Upper lobe of right lung (tissue), 1 donor: ENCODE measurements around the gene PHF23. TPM values are rescaled to one million over a fixed set of nuclear protein-coding genes. Genes with fewer than 3 reads are reported as not detected.

Experiments
- ATAC-seq: fragments of 200-7000 bp; cut with Tn5 transposase; one replicate; pipeline ENCODE4 v1.9.1; 2020; ENCODE audit warnings: mild to moderate bottlenecking, moderate library complexity
- DNase-seq: peaks from one replicate; pipeline ENCODE4 v3.0.0-alpha.2; 2020
- H3K27ac ChIP-seq: fragments of 200-600 bp; one replicate; pipeline ENCODE4 v1.8.0; 2022
- H3K27me3 ChIP-seq: fragments of 200-600 bp; one replicate; pipeline ENCODE4 v1.8.0; 2022; ENCODE audit warnings: mild to moderate bottlenecking
- H3K36me3 ChIP-seq: fragments of 200-600 bp; one replicate; pipeline ENCODE4 v1.8.0; 2022
- H3K4me1 ChIP-seq: fragments of 200-600 bp; one replicate; pipeline ENCODE4 v1.8.0; 2022
- H3K4me3 ChIP-seq: fragments of 200-600 bp; one replicate; pipeline ENCODE4 v1.8.0; 2022; ENCODE audit warnings: mild to moderate bottlenecking
- H3K9me3 ChIP-seq: fragments of 200-600 bp; one replicate; pipeline ENCODE4 v1.8.0; 2022
- CTCF ChIP-seq: fragments of 200-600 bp; IDR thresholded peaks from one replicate; pipeline ENCODE4 v1.8.0; 2022; ENCODE audit warnings: antibody characterized with exemption
- intact Hi-C: fragments of 100-400 bp; cut with DNase I; formaldehyde crosslinking; loops from one replicate; pipeline ENCODE4 v1.11.0; 2022
- total RNA-seq: library from RNA; stranded (reverse); fragmentation: NEBNext Ultra II Directional; extraction: Animal tissue kit (Norgen Biotek cat#: 25700); gene quantifications from one replicate; pipeline ENCODE4 v1.2.1, GENCODE V29; 2021
- donor health status: DM: no; HTN: yes; CAD: no; lungs with severe emphysema.

Gene PHF23
- total RNA-seq, 1 donor from 2014 or later = 36.9 TPM

- H3K36me3 ChIP-seq = peaks cover 33% of the 10 kb centered on the region
- peak overlapping the region; percentile 88 for H3K27ac ChIP-seq
- ATAC-seq (no peak), DNase-seq (no peak)
- no peaks in the 10 kb centered on the region for H3K9me3 ChIP-seq
- peaks cover 40% of the 10 kb centered on the region for H3K4me1 ChIP-seq
- no peaks in the 10 kb centered on the region for H3K27me3 ChIP-seq
- intact Hi-C loops = no loop called here
- peak overlapping the region; percentile 94 for H3K4me3 ChIP-seq
- TF ChIP-seq CTCF = no peak
Measured at GRCh38 chr17:7237266-7237760, 1.9 kb downstream of the PHF23 start.

- Histone ChIP-seq H3K36me3 (peaks cover 33% of the 10 kb centered on the region), H3K27me3 (no peaks in the 10 kb centered on the region), H3K4me3 (peak overlapping the region; percentile 94), H3K9me3 (no peaks in the 10 kb centered on the region), H3K27ac (no peak overlapping the region), H3K4me1 (peaks cover 45% of the 10 kb centered on the region)
- DNase-seq (peak; percentile 41), ATAC-seq (no peak)
- TF ChIP-seq CTCF = no peak
- intact Hi-C loops = no loop called here
Measured at GRCh38 chr17:7236808-7237207, 2.4 kb downstream of the PHF23 start.

- no peaks in the 10 kb centered on the region for H3K9me3 ChIP-seq
- H3K27me3 ChIP-seq = no peaks in the 10 kb centered on the region
- intact Hi-C loops = no loop called here
- no peak overlapping the region for H3K4me3 ChIP-seq
- no peak overlapping the region for H3K27ac ChIP-seq
- peaks cover 29% of the 10 kb centered on the region for H3K36me3 ChIP-seq
- DNase-seq = no peak
- ATAC-seq = no peak
- peaks cover 40% of the 10 kb centered on the region for H3K4me1 ChIP-seq
- no peak for TF ChIP-seq CTCF
Measured at GRCh38 chr17:7235693-7236665, 3.3 kb downstream of the PHF23 start.

GRCh38 chr17:7234083-7234951, 4.9 kb downstream of the PHF23 start, which contains the start of gene DVL2:
DVL2 (minus strand) TSS chr17:7234517; CDS start chr17:7234262, 255 bp downstream.
- ATAC-seq = peak; percentile 65
- H3K9me3 ChIP-seq = no peaks in the 10 kb centered on the region
- H3K4me3 ChIP-seq = peak within 1 kb of the TSS; percentile 95
- peak; percentile 97 for DNase-seq
- no peaks in the 10 kb centered on the region for H3K27me3 ChIP-seq
- no peak for TF ChIP-seq CTCF
- peaks cover 28% of the 10 kb centered on the region for H3K4me1 ChIP-seq
- intact Hi-C loops = no loop called here
- H3K36me3 ChIP-seq = peaks cover 34% of the 10 kb centered on the region
- H3K27ac ChIP-seq = peak within 1 kb of the TSS; percentile 84

GRCh38 chr17:7233701-7234082, 5.6 kb downstream of the PHF23 start:
- intact Hi-C loops = no loop called here
- peak overlapping the region; percentile 84 for H3K27ac ChIP-seq
- peak; percentile 0 for ATAC-seq
- peaks cover 40% of the 10 kb centered on the region for H3K36me3 ChIP-seq
- no peak for DNase-seq
- peak overlapping the region; percentile 95 for H3K4me3 ChIP-seq
- no peak for TF ChIP-seq CTCF
- no peaks in the 10 kb centered on the region for H3K27me3 ChIP-seq
- no peaks in the 10 kb centered on the region for H3K9me3 ChIP-seq
- H3K4me1 ChIP-seq = peaks cover 28% of the 10 kb centered on the region
